HG03469 (cell line): Measurements from ENCODE around the gene CLSTN1.
"Not testable (repeated sequence)": the region's sequence is repeated elsewhere in the genome, so short reads cannot be mapped to it uniquely, and the experiment has no call there.

Source experiments
- ATAC-seq: cut with Tn5 transposase; IDR thresholded peaks from one replicate; pipeline ENCODE4 v1.9.1; 2021; ENCODE audit warnings: mild to moderate bottlenecking, moderate library complexity, moderate number of reproducible peaks; ENCODE audit not compliant: unreplicated experiment

CLSTN1 gene

GRCh38 chr1:9826616-9827015 lies 2.9 kb upstream of the CLSTN1 start:
- no peak for ATAC-seq

DNA sequence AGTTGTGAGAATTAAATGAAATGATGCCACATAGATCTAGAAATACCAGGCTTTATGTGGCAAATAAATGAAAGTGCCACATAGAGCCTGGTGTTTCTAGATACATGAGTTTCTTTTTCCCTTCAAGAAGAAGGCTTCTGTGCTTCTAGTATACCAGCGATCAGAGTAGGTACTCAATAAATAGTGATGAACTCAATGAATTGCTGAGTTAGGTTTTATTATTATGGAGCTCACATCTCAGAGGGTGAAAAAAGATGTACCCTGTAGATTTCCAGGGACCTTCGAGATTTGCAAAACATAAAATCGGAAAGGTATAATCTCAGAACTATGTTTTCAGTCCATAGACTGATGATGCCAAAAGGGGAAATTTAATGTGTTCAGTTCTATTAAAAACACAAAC lies 2.3 kb upstream of the CLSTN1 start:
- no peak for ATAC-seq

DNA sequence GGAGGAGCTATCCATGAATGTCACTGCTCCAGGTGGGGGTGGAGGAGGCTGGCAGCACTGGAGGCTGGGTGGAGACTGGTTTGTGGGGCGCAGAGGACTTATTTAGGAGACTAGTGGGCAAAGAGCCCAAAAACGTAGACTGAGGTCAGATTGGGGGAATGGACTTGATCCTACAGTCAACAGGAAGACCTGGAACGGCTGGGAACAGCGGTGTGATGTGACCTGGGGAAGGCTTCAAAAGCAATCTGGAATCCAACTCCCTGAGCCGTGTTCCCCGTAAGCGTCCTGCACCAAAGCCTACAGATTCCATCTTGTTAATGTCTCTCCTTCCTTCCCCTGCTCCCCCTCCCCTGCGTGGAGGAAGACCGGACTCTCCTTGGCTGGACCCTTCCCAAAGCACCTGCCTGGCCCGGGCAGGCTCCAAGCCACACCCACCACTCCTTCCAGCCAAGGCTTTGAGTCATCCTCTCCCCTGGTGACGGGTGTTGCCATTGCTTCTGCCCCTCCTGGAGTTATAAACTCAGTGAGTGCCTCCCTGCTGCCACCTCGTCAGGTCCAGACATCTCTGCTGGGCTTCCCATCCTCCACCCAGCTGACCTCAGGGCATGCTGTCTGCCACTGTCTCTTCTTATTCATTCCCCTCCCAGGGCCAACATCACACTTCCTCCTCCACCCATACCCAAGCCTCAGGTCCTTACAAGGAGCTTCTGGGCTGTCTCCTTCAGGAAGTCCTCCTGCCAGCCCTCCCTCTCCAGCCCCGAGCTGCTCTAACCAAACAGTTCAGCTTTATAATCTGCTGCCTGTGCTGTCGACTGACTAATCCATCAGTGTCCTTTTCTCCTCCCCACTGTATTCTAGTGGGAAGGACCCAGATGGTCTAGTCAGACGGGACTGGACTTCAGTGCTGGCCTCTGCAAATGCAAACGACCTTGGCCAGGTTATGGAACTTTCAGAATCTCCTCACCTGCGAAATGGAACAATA lies 1.6 kb upstream of the CLSTN1 start:
- no peak for ATAC-seq

DNA sequence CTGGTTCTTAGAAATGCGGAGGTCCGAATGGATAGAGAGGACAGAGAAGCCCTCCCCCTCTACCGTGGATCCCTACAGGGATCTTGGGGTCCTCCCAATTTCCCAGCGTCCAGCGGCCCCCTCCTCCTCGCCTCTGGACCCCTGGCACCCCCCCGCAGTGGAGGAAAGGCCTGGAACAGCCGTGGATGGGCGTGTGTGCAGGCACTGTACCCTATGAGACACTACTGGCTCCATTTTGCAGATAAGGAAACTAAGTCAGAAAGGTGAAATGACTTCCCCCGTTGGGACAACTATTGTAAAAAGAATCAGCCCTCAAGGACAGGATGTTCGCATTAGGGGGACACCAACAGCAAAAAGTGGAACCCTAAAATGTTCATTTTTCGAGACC lies 931 bp upstream of the CLSTN1 start:
- no peak for ATAC-seq

GRCh38 chr1:9823693-9823942 lies 147 bp downstream of the CLSTN1 start:
- no peak for ATAC-seq

GRCh38 chr1:9822897-9823692 lies 670 bp downstream of the CLSTN1 start:
- no peak for ATAC-seq

DNA sequence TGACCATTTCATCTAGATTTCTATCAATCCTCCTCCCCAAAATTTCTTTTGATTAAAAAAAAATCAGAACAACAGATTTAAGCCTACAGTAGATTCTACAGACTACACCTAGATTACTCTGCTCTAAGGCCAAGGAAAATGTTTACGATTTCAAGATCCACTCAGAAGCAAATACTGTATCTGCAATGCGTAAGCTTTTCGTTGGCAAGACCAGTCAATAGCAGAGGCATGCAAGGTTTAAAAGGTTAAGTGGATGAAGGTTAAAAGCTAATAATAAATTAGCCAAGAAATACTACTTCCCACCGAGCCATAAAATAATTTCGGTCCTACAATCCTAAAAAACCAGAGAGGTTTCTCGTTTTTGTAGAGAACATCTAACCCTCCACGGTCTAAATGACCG lies 1.3 kb downstream of the CLSTN1 start:
- no peak for ATAC-seq

DNA sequence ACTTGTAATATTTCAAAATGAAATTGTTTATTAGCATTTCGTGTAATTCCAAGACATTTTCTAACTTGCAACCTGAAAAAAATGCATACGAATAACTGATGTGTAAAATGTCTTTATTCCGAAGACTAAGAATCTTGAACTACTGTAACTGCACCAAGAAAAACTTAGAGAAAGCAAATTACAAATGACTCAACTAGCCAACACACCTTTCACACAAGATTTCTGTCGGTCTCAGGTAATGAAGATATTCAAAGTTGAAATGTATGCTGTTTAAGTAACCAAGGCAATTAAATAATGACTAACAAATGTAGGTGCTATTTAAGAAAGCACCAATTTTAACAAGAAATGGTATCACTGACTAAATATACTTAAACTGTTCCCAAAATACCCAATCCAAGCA lies 2.1 kb downstream of the CLSTN1 start:
- no peak for ATAC-seq

DNA sequence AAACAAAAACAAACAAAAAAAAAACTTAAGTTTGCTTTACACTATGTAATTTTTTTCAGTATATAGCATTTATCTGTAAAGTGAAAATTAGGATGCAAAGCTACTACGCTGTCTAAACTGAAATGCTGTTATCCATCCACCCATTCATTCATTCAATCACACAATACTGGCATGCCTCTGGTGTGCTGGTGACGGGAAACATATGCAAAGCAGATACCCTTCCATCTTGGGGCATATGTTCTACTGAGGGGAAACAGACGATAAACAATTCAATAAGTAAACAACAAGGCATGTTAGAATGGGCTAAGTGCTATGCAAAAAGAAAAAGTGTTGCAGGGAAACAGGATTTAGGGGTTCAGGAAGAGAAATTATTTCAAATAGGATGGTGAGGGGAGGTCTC lies 3.2 kb downstream of the CLSTN1 start:
- no peak for ATAC-seq

DNA sequence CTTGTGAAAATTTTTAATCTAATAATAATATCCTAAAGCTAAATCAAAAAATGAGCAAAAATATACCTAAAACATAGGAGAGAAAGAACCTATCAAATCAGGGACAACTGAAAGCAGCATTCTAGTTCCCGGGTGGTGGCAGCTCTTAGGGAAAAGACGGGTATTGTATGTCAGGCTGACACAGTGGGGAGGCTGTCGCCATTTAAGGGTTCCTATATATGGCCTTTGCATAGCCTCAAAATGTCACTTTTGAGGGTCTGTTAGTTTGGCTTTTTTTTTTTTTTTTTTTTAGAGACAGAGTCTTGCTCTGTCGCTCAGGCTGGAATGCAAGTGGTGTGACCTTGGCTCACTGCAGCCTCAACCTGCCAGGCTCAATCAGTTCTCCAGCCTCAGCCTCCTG lies 6.0 kb downstream of the CLSTN1 start:
- no peak for ATAC-seq

DNA sequence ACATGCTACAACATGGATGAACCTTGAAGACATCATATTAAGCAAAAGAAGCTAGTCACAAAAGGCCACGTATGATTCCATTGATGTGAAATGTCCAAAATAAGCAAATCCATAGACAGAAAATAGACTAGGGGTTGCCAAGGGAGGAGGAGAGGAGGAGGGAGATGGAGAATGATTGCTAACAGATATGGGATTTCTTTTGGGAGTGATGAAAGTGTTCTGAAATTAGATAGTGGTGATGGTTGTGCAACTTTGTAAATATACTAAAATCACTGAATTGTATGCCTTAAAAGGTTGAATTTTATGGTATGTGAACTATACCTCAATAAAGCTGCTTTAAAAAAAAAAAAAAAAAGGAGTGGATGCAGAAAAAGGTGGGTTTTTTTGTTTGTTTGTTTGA lies 7.6 kb downstream of the CLSTN1 start:
- no peak for ATAC-seq

DNA sequence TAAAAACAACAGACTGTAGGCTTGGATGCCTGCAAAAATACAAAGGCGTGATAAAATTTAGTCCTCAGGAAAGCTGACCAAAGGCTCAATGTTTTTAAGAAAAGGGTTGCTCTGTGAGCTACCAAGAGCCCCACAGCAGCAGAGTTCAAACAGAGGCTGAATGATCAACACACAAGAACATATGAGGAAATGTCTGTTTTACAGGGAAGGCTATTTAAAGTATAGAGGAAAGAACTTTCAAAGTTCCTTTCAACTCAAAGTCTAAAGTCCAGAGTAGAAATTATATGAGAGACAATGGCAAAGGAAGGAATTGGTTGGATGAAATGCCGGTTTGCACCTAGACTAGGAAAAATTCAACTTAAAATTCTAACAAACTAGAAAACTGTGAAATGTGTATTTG lies 8.6 kb downstream of the CLSTN1 start:
- no peak for ATAC-seq

GRCh38 chr1:9814619-9815018 lies 9.1 kb downstream of the CLSTN1 start:
- ATAC-seq, result no peak

GRCh38 chr1:9811239-9811966 lies 12.4 kb downstream of the CLSTN1 start:
- no peak for ATAC-seq

- no peak for ATAC-seq
Observed at GRCh38 chr1:9809100-9809510, 14.7 kb downstream of the CLSTN1 start.

- ATAC-seq, result no peak
Observed at GRCh38 chr1:9808459-9808858, 15.3 kb downstream of the CLSTN1 start.

DNA sequence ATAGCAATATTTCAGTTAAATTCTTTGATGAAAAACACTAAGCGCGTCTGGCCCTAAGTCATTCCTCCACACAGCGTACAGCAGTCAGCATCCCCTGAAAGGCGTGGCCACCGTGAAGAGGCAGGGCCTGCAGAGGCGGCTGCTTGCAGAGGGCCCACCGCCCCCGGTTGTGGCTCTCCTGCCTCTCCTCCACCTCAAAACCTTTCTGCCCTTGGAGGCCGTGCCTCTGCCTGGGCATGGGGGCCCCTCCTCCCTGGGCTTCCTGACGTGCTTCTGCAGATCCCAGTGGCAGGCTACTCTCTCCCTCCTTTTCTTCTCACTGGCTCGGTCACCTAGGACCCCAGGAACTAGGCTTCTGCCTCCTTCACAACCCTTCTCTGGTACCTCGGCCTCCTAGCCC lies 16.2 kb downstream of the CLSTN1 start:
- ATAC-seq, result no peak

DNA sequence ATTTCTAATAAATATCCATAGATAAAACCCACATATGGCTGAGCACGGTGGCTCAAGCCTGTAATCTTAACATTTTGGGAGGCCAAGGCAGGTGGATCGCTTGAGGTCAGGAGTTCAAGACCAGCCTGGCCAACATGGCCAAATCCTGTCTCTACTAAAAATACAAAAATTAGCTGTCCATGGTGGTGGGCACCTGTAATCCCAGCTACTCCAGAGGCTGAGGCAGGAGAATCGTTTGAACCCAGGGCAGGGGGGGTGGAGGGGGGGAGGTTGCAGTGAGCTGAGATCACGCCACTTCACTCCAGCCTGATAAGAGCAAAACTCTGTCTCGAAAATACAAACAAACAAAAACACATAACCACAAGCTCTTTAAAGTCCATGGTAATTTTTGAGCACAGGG lies 17.8 kb downstream of the CLSTN1 start:
- ATAC-seq, result not testable (repeated sequence)

- no peak for ATAC-seq
Observed at GRCh38 chr1:9805006-9805508, 18.7 kb downstream of the CLSTN1 start.

DNA sequence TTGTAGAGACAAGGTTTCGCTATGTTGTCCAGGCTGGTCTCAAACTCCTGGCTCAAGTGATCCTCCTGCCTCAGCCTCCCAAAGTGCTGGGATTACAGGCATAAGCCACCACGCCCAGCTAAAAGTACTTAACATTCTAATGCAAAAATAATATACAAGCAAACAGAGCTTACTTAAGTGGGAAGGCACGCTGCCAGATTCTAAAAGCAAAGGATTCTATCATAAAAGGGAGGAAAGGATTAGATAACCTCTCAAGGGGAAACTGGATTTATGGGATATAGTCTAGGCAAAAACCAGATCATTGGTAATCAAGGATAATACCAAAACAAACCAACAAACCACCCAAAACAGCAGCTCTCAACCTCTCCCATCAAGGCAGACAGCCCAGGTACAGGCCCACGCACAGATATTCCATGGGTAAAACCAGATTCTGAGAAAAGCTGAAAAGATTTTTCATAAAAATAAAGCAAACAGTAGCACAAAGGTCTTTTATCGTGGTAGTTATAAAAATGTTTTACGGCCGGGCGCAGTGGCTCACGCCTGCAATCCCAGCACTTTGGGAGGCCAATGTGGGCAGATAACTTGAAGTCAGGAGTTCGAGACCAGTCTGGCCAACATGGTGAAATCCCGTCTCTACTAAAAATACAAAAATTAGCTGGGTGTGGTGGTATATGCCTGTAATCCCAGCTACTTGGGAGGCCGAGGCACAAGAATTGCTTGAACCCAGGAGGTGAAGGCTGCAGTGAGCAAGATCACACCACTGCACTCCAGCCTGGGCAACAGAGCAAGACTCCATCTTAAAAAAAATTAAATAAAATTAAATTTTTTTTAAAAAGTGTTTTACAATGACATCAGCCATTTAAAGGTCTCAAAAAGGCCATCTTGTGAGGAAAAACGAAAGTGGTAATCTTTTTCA lies 20.5 kb downstream of the CLSTN1 start:
- not testable (repeated sequence) for ATAC-seq
